IMR-90 (cell line): Measurements from ENCODE around the gene MSLN.

Experiments used
- BHLHE40 ChIP-seq: fragments of 150-350 bp; IDR thresholded peaks from 2 replicates; pipeline ENCODE4 v1.6.1; 2016; ENCODE audit warnings: mild to moderate bottlenecking, low read depth, low read length
- CEBPB ChIP-seq: IDR thresholded peaks from 2 replicates; pipeline ENCODE4 v1.6.1; 2012; ENCODE audit warnings: low read depth, low read length, improper control_type of control experiment
- CHD1 ChIP-seq: IDR thresholded peaks from 2 replicates; pipeline ENCODE4 v1.6.1; 2012; ENCODE audit warnings: low read depth, low read length, improper control_type of control experiment
- CTCF ChIP-seq: conservative IDR thresholded peaks from 2 replicates; pipeline ENCODE4 v1.5.1; 2012; ENCODE audit warnings: mild to moderate bottlenecking, low read depth, low read length, improper control_type of control experiment
- MAZ ChIP-seq: IDR thresholded peaks from 2 replicates; pipeline ENCODE4 v1.6.1; 2012; ENCODE audit warnings: low read depth, mild to moderate bottlenecking, low read length, improper control_type of control experiment, moderate library complexity, borderline replicate concordance
- POLR2A ChIP-seq: IDR thresholded peaks from 2 replicates; pipeline ENCODE4 v1.6.1; 2012; ENCODE audit warnings: mild to moderate bottlenecking, low read depth, low read length
- RAD21 ChIP-seq: IDR thresholded peaks from 2 replicates; pipeline ENCODE4 v1.6.1; 2012; ENCODE audit warnings: low read length, improper control_type of control experiment
- RCOR1 ChIP-seq: IDR thresholded peaks from 2 replicates; pipeline ENCODE4 v1.6.1; 2012; ENCODE audit warnings: mild to moderate bottlenecking, low read length, improper control_type of control experiment; ENCODE audit not compliant: insufficient replicate concordance
- RFX5 ChIP-seq: IDR thresholded peaks from 2 replicates; pipeline ENCODE4 v1.8.0; 2012; ENCODE audit warnings: low read depth, mild to moderate bottlenecking, low read length, moderate library complexity
- SMC3 ChIP-seq: fragments of 150-350 bp; IDR thresholded peaks from 2 replicates; pipeline ENCODE4 v1.6.1; 2016; ENCODE audit warnings: low read depth, mild to moderate bottlenecking, antibody characterized with exemption, low read length, moderate library complexity
- TF ChIP-seq, protein P1 (sequence below): fragments of 150-350 bp; IDR thresholded peaks from 2 replicates; pipeline ENCODE4 v1.6.1; 2016; ENCODE audit warnings: low read depth, mild to moderate bottlenecking, low read length, moderate library complexity, borderline replicate concordance

GRCh38 chr16:769934-770333 is 9.4 kb downstream of the MSLN start:
- TF ChIP-seq CTCF: no peak
- TF ChIP-seq POLR2A: no peak
- no peak for TF ChIP-seq RAD21
- no peak for TF ChIP-seq CEBPB
- TF ChIP-seq SMC3: no peak
- TF ChIP-seq RCOR1: no peak
- TF ChIP-seq RFX5: no peak
- no peak for TF ChIP-seq CHD1
- TF ChIP-seq BHLHE40: no peak
- TF ChIP-seq, protein P1, sequence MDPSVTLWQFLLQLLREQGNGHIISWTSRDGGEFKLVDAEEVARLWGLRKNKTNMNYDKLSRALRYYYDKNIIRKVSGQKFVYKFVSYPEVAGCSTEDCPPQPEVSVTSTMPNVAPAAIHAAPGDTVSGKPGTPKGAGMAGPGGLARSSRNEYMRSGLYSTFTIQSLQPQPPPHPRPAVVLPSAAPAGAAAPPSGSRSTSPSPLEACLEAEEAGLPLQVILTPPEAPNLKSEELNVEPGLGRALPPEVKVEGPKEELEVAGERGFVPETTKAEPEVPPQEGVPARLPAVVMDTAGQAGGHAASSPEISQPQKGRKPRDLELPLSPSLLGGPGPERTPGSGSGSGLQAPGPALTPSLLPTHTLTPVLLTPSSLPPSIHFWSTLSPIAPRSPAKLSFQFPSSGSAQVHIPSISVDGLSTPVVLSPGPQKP: no peak
- TF ChIP-seq MAZ: no peak
